KOPT-K1 (cell line): ENCODE measurements around the gene FHL5.
"Not testable (repeated sequence)": the region's sequence is repeated elsewhere in the genome, so short reads cannot be mapped to it uniquely, and the experiment has no call there.

ENCODE experiments used
- H3K27ac ChIP-seq: fragments of 200-600 bp; sonication (generic); 2 replicates; pipeline ENCODE4 v1.5.1; 2016; ENCODE audit warnings: antibody characterized with exemption, mild to moderate bottlenecking, low read depth, low read length; ENCODE audit not compliant: poor library complexity, severe bottlenecking
- H3K36me3 ChIP-seq: fragments of 200-600 bp; sonication (generic); 2 replicates; pipeline ENCODE4 v1.5.1; 2017; ENCODE audit warnings: antibody characterized with exemption, mild to moderate bottlenecking, low read length, moderate library complexity; ENCODE audit not compliant: insufficient read depth
- H3K9me3 ChIP-seq: fragments of 200-600 bp; sonication (generic); 2 replicates; pipeline ENCODE4 v1.5.1; 2017; ENCODE audit warnings: antibody characterized with exemption, low read length, mild to moderate bottlenecking; ENCODE audit not compliant: insufficient read depth, poor library complexity, severe bottlenecking

FHL5 gene, protein sequence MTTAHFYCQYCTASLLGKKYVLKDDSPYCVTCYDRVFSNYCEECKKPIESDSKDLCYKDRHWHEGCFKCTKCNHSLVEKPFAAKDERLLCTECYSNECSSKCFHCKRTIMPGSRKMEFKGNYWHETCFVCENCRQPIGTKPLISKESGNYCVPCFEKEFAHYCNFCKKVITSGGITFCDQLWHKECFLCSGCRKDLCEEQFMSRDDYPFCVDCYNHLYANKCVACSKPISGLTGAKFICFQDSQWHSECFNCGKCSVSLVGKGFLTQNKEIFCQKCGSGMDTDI

DNA sequence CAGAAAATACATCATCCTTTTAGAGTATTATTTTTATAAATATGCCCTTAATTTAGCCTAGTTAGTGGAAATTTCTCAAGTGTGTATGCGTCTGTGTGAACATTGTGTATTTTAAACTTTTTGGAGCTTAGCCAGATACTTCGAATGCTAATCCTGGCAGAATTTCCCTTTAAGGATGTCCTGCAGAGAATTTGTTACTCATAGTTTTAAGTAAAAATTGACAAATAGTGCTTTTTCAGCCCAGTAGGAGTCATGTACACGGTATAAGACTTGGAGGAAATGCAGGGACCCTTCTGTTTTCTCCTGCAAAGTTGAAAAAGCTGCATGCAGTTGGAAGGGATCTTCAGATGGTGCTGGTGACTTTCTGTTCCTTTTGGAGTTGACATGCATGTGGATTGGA, at the start of gene FHL5:
FHL5 (plus strand) TSS at position 243 of the 400 bp plus-strand sequence. CDS start 40,486 bp downstream, outside the sequence.
- Histone ChIP-seq H3K27ac (no peak within 1 kb of the TSS), H3K9me3 (no peaks in the 10 kb centered on the region), H3K36me3 (no peaks in the 10 kb centered on the region)

DNA sequence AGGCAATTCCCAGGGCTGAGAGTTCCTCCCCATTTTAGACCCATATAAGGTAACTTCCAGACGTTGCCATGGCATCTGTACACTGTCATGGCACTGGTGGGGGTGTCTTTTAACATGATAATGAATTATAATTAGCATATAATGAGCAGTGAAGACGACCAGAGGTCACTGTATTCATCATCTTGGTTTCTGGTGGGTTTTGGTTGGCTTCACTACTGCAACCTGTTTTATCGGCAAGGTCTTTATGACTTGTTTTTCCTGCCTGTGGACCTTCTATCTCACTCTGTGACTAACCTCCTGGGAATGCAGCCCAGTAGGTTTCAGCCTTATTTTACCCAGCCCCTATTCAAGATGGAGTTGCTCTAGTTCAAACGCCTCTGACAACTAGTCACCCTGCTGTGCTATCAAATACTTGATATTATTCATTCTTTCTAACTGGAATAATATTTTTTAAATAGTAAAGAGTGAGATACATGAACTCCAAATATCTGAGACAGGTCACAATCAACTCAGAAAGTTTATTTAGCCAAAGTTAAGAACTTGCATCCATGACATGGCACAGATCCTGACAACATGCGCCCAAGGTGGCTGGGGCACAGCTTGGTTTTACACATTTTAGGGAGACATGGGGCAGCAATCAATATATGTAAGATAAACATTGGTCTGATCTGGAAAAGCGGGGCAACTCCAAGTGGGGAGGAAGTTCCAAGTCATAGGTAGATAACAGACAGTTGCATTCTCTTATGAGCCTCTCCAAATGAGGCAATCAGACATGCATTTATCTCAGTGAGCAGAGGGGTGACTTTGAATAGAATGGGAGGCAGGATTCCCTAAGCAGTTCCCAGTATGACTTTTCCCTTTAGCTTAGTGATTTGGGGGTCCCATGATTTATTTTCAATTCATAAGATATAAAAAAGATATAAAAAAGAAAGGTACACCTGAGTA, 42.5 kb upstream of the FHL5 start:
- peak overlapping the region; percentile 94 for H3K27ac ChIP-seq
- H3K36me3 ChIP-seq = peaks cover 7% of the 10 kb centered on the region; the same call in 1 of the 2 replicates
- no peaks in the 10 kb centered on the region for H3K9me3 ChIP-seq

DNA sequence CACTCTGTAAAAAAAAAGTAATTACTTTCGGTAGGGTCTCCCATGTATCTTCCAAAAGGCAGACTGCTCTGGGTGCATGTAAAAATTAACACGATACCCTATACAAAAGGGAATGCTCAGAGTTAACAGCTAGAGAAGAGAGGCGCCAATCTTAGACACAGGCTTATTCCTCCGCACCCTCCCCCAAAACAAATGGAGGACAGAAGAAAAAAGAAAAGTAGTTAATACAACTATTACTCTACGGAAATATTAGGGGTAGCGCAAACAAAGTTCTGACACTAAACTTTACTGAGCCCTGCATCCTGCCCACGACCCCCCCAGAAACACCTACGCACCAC, 41.7 kb upstream of the FHL5 start:
- Histone ChIP-seq H3K27ac (peak overlapping the region; percentile 94), H3K36me3 (peaks cover 15% of the 10 kb centered on the region), H3K9me3 (no peaks in the 10 kb centered on the region)

DNA sequence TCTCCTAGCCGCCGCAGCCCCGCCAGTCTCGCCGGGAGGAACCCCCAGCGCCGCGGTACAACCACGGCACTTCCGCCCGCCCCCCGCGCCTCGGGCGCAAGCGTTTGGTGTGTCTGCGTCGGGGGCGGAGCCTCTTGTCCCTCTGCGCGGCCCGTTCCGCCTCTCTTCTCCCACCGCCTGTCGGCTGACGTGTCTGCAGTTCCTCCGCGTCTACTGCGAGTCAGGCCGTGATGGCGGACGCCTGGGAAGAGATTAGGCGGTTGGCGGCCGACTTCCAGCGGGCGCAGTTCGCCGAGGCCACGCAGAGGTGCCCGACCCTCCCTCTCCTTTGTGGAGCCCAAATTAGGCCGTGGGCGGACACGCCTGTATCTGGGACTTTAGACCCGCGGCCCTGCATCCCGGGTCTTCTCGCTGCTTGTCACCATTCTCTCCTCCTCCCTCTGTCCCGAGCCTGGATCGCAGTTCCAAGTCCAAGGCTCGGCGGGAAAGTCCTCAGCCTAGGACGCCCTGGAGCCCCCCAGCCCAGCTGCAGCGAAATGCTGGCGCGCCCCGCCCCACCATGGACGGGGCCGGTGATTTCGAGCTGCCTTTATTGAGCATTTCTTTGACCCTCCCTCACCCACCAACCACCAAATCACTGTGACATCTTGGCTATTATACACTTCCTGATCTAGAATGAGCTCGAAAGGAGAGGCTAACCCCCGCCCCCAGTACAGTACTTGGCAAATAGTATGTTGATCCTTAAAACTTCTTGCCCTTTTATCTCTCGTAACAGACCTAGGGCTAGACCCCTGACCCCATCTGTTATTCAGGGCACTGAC, 41.1 kb upstream of the FHL5 start, which contains the start of gene UFL1:
UFL1 (plus strand) TSS at position 163 of the 821 bp plus-strand sequence; CDS start at position 231, 68 bp downstream.
- Histone ChIP-seq H3K36me3 (peaks cover 21% of the 10 kb centered on the region), H3K9me3 (no peaks in the 10 kb centered on the region), H3K27ac (peak within 1 kb of the TSS; percentile 94)

DNA sequence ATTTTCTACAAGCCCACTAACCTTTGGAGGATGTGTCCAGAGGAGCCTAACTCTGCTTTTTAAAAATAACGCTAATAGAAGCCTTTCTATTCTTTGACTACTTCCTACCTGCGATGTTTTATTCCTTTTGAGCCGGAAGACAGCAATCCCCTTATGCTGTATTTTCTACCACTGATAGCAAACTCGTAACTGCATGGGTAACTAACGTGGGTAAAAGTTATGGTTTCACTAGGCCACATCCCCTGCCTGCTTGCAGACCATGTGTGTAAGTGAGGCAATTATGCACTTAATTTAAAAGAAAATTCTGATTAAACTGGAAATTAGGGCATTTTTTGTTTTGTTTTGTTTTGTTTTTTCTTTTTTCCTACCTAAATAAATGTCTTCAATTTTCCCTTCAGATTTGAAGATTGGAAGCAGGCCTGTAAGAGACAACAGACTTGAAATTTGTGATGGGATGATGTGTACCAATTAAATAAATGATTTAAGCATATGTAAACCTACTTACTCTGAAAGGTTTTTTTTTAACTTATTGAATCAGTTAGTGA, 40.4 kb upstream of the FHL5 start:
- no peaks in the 10 kb centered on the region for H3K9me3 ChIP-seq
- H3K27ac ChIP-seq = peak overlapping the region; percentile 94
- peaks cover 27% of the 10 kb centered on the region for H3K36me3 ChIP-seq

DNA sequence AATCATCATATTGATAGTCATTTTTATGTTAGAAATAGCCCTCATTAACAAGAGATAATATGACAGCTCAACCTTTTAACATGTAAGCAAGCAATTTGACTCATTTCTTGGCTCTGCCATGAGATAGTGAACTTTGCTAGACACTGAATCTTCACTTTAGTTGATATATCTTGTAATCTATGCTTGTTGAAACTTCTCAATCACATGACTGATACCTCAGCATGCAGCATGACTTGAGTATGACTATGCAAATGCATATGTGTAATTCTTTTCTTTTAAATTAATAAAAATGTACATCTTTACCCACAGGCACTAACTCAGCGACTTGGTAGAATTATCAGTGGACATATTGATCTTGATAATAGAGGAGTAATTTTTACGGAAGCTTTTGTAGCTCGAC, 34.7 kb upstream of the FHL5 start:
- H3K9me3 ChIP-seq = no peaks in the 10 kb centered on the region
- no peak overlapping the region for H3K27ac ChIP-seq
- H3K36me3 ChIP-seq = peaks cover 82% of the 10 kb centered on the region

DNA sequence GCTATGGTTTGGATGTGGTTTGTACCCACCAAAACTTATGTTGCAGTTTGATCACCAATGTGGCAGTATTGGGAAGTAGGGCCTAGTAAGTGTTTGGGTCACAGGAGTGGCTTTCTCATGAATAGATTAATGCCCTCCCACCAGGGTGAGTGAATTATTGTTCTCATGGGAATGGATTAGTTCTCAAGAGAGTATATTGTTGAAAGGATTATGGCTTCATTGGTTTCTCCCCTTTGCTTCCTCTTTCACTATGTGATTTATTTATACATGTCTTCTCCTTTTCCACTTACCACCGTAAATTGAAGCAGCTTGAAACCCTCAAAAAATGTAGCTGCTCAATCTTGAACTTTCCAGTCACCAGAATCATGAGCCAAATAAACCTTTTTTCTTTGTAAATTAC, 30.5 kb upstream of the FHL5 start:
- H3K9me3 ChIP-seq = no peaks in the 10 kb centered on the region
- H3K36me3 ChIP-seq = peaks cover 74% of the 10 kb centered on the region
- no peak overlapping the region for H3K27ac ChIP-seq

DNA sequence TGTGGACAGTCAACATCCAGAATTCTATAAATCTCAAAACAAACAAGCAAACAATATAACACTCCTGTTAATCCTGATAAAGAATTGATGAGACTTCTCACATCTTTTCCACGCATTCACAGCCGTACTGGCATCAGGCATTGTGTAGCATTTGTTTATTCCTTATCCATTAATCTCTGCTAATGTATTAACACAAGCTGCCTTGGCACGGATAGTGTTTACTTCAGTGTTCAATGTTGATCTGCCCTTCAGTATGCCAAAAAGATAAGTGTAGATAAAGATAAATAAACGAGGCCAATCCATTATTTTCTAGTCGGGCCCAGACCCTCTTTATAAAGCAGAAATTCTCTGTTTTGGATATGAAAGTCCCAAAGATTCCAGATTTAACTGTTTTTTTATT, 25.2 kb upstream of the FHL5 start:
- Histone ChIP-seq H3K36me3 (peaks cover 64% of the 10 kb centered on the region), H3K9me3 (no peaks in the 10 kb centered on the region), H3K27ac (no peak overlapping the region)

DNA sequence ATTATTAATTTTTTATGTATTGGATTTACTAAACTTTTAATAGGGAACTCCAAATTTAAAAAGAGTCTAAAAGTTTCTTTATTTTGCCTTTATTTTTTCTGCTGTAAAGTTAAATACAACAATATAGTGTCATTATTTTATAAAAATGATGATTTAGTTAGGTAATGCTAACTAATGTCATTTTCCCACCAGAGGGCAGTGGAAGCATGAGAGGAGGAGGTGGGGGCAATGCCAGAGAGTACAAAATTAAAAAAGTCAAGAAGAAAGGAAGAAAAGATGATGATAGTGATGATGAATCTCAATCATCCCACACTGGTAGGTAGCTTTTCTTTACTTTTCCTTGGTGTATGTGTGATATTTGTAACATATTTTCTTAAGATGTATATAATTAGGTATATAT, 20.2 kb upstream of the FHL5 start:
- Histone ChIP-seq H3K9me3 (no peaks in the 10 kb centered on the region), H3K27ac (no peak overlapping the region), H3K36me3 (peaks cover 74% of the 10 kb centered on the region)

DNA sequence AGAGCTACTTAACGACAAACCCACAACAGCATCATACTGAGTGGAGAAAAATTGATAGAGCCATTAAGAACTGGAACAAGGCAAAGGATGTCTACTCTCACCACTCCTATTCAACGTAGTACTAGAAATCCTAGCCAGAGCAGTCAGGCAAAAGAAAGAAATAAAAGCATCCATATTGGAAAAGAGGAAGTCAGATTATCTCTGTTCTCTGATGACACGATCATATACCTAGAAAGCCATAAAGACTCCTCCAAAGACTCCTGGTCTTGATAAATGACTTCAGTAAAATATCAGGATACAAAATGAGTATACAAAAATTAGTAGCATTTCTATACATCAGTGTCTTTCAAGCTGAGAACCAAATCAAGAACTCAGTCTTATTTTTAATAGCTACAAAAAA, 17.0 kb upstream of the FHL5 start:
- H3K27ac ChIP-seq = no peak overlapping the region
- no peaks in the 10 kb centered on the region for H3K9me3 ChIP-seq
- H3K36me3 ChIP-seq = peaks cover 66% of the 10 kb centered on the region

DNA sequence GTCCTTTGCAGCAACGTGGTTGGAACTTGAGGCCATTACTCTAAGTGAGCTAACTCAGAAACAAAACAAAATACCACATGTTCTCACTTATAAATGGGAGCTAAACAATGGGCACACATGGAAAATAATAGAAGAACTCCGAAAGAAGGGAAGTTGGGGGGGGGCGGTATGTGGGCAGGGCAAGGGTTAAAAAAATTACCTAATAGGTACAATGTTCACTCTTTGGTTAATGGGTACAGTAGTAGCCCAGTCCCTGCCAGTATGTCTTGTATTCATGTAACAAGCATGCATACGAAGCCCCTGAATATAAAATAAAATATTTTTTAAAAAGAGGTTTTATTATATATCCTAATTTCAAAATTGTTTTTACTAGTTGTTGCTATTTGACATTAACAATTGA, 15.3 kb upstream of the FHL5 start:
- peaks cover 77% of the 10 kb centered on the region for H3K36me3 ChIP-seq
- H3K9me3 ChIP-seq = no peaks in the 10 kb centered on the region
- H3K27ac ChIP-seq = no peak overlapping the region

DNA sequence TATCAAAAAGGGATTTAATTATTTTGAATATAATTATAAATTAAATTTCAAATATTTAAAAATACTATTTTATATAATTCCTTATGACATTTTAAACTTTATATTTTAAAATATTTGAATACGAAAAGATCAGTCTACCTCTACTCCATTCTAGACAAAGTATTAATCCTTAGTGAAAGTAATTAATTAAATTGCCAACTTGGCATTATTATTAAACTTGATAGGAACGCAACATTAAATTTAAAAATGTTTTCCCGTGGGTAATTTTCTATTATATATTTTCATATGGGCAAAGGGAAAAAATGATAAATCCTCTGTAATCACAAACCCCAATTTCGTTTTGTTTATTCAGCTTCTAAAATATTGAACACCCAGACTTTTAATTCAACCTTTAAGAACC, 8.4 kb upstream of the FHL5 start:
- peaks cover 71% of the 10 kb centered on the region for H3K36me3 ChIP-seq

DNA sequence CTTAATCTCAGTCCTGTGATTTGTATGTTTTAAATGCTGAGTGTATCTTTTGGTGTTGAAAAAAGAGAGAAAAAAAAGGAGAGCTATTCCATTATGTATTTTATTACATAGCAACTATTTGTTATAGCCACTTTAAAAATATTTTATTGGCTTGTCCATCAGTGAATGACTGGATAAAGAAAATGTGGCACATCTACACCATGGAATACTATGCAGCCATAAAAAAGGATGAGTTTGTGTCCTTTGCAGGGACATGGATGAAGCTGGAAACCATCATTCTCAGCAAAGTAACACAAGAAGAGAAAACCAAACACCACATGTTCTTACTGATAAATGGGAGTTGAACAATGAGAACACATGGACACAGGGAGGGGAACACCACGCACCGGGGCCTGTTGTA, 3.2 kb upstream of the FHL5 start:
- H3K36me3 ChIP-seq = peaks cover 21% of the 10 kb centered on the region
- not testable (repeated sequence) for H3K27ac ChIP-seq, H3K9me3 ChIP-seq

More for the DNA sequence above, 8.4 kb upstream of the FHL5 start:
- Histone ChIP-seq H3K9me3 (no peaks in the 10 kb centered on the region), H3K27ac (no peak overlapping the region)

DNA sequence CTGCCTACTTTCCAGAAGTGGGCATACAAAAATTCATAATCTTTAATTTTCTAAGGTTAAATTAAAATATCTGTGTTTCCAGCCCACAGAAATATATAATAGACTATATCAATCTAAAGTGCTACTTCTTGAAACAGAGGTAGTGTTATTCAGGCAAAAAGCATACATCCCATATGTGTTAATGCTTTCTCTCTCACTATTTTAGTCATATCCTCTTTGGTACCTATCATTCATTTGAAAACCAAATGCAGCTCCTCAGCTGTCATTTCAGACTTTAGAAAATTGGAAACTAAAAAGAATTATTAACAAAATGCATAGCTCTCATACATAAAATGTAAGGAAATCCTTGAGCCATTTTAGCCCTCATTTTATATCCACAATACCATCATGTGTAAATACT, 925 bp downstream of the FHL5 start:
- Histone ChIP-seq H3K27ac (no peak overlapping the region), H3K9me3 (no peaks in the 10 kb centered on the region), H3K36me3 (no peaks in the 10 kb centered on the region)

DNA sequence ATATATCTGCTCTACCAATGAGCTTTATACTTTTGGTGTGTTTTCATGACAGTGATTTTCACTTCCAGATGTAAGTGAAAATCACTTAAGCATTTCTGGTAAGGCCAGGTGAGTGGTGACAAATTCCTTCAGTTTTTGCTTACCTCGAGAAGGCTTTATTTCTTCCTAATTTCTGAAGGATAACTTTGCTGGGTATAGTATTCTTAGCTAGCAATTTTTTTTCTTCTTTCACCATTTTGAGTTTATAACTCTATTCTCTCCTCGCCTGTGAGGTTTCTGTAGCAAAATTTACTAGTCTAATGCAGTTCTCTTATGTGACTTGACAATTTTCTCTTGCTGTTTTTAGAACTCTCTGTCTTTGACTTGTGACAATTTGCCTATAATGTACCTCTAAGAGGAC, 7.1 kb downstream of the FHL5 start:
- H3K36me3 ChIP-seq = no peaks in the 10 kb centered on the region
- H3K27ac ChIP-seq = no peak overlapping the region
- H3K9me3 ChIP-seq = peaks cover 16% of the 10 kb centered on the region
